Measurements from ENCODE around the gene CIDEA.

CIDEA gene

DNA sequence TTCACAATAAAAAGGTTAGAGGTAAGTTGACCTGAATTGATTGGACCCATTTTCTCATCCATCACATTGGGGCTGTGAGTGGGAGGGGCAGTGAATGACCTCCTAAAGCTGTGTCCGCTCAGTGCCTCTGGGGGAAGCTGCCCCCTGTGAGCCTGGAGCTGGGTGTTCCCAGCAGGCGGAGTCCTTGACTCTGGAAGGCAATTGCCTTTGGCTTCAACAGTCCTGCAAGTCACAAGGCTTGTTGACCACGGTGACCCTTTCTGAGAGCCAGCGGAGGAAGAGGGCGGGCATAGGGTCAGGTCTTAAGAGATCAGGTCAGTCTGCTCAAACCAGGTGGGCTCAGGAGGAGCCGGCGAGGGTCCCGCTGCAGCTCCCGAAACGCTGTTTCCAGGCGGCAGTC lies 1.1 kb upstream of the CIDEA start:
- Histone ChIP-seq H3K27me3 (ENCODE audit: insufficient read depth, poor library complexity, severe bottlenecking) (peaks cover 63% of the 10 kb centered on the region), H3K27ac (replicated peaks) (no peak overlapping the region), H3K4me3 (replicated peaks; ENCODE audit: insufficient read depth, low read length) (no peak overlapping the region)
- TF ChIP-seq GABPA (IDR thresholded peaks at IDR 0.05; ENCODE audit: low read depth) (no peak), SPI1 (IDR thresholded peaks at IDR 0.05; ENCODE audit: borderline replicate concordance, low read depth) (no peak), POLR2AphosphoS5 (IDR thresholded peaks at IDR 0.05; ENCODE audit: low read depth) (no peak)
- TF ChIP-seq, protein P1, sequence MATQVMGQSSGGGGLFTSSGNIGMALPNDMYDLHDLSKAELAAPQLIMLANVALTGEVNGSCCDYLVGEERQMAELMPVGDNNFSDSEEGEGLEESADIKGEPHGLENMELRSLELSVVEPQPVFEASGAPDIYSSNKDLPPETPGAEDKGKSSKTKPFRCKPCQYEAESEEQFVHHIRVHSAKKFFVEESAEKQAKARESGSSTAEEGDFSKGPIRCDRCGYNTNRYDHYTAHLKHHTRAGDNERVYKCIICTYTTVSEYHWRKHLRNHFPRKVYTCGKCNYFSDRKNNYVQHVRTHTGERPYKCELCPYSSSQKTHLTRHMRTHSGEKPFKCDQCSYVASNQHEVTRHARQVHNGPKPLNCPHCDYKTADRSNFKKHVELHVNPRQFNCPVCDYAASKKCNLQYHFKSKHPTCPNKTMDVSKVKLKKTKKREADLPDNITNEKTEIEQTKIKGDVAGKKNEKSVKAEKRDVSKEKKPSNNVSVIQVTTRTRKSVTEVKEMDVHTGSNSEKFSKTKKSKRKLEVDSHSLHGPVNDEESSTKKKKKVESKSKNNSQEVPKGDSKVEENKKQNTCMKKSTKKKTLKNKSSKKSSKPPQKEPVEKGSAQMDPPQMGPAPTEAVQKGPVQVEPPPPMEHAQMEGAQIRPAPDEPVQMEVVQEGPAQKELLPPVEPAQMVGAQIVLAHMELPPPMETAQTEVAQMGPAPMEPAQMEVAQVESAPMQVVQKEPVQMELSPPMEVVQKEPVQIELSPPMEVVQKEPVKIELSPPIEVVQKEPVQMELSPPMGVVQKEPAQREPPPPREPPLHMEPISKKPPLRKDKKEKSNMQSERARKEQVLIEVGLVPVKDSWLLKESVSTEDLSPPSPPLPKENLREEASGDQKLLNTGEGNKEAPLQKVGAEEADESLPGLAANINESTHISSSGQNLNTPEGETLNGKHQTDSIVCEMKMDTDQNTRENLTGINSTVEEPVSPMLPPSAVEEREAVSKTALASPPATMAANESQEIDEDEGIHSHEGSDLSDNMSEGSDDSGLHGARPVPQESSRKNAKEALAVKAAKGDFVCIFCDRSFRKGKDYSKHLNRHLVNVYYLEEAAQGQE (IDR thresholded peaks at IDR 0.05; ENCODE audit: insufficient replicate concordance, low read depth) = no peak
- TF ChIP-seq, protein P2, sequence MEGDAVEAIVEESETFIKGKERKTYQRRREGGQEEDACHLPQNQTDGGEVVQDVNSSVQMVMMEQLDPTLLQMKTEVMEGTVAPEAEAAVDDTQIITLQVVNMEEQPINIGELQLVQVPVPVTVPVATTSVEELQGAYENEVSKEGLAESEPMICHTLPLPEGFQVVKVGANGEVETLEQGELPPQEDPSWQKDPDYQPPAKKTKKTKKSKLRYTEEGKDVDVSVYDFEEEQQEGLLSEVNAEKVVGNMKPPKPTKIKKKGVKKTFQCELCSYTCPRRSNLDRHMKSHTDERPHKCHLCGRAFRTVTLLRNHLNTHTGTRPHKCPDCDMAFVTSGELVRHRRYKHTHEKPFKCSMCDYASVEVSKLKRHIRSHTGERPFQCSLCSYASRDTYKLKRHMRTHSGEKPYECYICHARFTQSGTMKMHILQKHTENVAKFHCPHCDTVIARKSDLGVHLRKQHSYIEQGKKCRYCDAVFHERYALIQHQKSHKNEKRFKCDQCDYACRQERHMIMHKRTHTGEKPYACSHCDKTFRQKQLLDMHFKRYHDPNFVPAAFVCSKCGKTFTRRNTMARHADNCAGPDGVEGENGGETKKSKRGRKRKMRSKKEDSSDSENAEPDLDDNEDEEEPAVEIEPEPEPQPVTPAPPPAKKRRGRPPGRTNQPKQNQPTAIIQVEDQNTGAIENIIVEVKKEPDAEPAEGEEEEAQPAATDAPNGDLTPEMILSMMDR (IDR thresholded peaks at IDR 0.05; ENCODE audit: insufficient read depth, low read length) = no peak
- no peak for DNase-seq (ENCODE audit: low read depth in 1 of 2, low spot score in 1 of 2)

DNA sequence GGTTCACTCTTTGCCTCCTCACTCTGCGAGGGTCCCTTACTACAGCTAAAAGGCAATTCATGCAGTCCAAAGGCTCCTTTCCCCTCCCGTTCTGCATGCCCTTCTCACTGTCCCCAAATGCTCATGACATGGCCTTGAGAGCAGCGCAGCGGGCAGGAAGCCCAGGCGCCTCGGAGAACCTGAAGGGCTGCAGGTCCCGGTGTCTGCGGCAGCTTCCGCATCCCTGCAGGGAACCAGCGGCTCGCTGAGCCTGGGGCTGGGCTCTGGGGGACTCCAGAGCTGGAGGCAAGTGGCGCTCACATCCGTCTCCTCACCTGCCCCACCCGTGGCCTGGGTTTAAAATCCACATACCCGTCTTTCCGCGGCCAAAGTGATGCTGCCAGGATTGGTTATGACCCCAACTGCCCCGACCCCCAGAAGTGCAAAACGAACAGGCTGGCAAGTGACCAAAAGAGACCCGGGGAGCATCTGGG lies 462 bp upstream of the CIDEA start:
- peaks cover 70% of the 10 kb centered on the region for H3K27me3 ChIP-seq (ENCODE audit: insufficient read depth, poor library complexity, severe bottlenecking)
- no peak overlapping the region for H3K27ac ChIP-seq (replicated peaks)
- H3K4me3 ChIP-seq (replicated peaks; ENCODE audit: insufficient read depth, low read length) = no peak overlapping the region
- TF ChIP-seq GABPA (IDR thresholded peaks at IDR 0.05; ENCODE audit: low read depth) = no peak
- no peak for TF ChIP-seq POLR2AphosphoS5 (IDR thresholded peaks at IDR 0.05; ENCODE audit: low read depth)
- TF ChIP-seq, protein P1 (IDR thresholded peaks at IDR 0.05; ENCODE audit: insufficient replicate concordance, low read depth) = no peak
- TF ChIP-seq SPI1 (IDR thresholded peaks at IDR 0.05; ENCODE audit: borderline replicate concordance, low read depth) = no peak
- TF ChIP-seq, protein P2 (IDR thresholded peaks at IDR 0.05; ENCODE audit: insufficient read depth, low read length) = no peak
- DNase-seq (ENCODE audit: low read depth in 1 of 2, low spot score in 1 of 2) = no peak

DNA sequence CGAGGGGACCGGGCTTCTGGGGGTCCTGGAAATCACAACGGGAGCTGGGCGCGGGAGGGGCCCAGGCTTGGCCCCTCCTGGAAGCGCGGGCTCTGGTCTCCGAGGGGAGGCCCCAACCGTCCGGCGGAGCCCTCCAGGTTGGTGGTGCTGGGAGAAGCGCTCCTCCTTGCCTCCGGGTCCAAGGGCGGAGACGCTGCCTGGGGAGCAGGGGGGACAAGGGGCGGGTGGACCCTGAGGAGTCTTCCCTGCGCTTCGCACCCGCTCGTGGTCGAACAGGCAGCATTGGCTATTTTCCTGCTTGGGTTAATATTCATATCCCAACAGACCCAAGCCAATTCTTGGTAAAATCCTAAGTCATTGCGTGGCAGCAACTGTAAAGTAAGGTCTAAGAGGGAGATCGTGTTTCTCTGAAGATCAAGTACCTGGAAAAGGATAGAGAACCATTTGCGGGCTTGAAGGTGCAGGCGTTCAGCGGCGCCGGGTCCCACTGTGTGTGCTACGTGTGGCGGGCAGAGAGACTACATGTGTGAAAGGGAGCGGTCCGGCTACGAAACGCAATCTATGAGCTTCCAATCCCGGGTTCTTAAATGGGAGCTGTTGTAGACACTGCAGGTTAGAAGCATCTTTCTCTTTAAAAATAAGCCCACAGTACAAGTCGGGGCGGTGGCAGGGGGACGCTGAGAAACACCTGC lies 805 bp downstream of the CIDEA start:
- TF ChIP-seq GABPA (IDR thresholded peaks at IDR 0.05; ENCODE audit: low read depth) = no peak
- TF ChIP-seq, protein P2 (IDR thresholded peaks at IDR 0.05; ENCODE audit: insufficient read depth, low read length) = no peak
- TF ChIP-seq SPI1 (IDR thresholded peaks at IDR 0.05; ENCODE audit: borderline replicate concordance, low read depth) = no peak
- TF ChIP-seq, protein P1 (IDR thresholded peaks at IDR 0.05; ENCODE audit: insufficient replicate concordance, low read depth) = no peak
- TF ChIP-seq POLR2AphosphoS5 (IDR thresholded peaks at IDR 0.05; ENCODE audit: low read depth) = no peak
- H3K27ac ChIP-seq (replicated peaks) = no peak overlapping the region
- no peak overlapping the region for H3K4me3 ChIP-seq (replicated peaks; ENCODE audit: insufficient read depth, low read length)

More for the DNA sequence above, 805 bp downstream of the CIDEA start:
- H3K27me3 ChIP-seq (ENCODE audit: insufficient read depth, poor library complexity, severe bottlenecking) = peaks cover 73% of the 10 kb centered on the region
- DNase-seq (ENCODE audit: low read depth in 1 of 2, low spot score in 1 of 2) = no peak

Measured in HL-60 (cell line).